H9 (cell line): ENCODE measurements around the gene SIAH2. TPM values are rescaled to one million over a fixed set of nuclear protein-coding genes. Genes with fewer than 3 reads are reported as not detected.

Source experiments
- DNase-seq: peaks from one replicate; pipeline ENCODE4 v3.0.0-alpha.2; 2017
- H2AFZ ChIP-seq: one replicate; pipeline ENCODE4 v1.6.1; 2013; ENCODE audit warnings: mild to moderate bottlenecking, low read length, control low read depth, moderate library complexity
- H2AK5ac ChIP-seq: 2 replicates; pipeline ENCODE4 v1.6.1; 2013; ENCODE audit warnings: low read length, control low read depth, mixed read lengths; ENCODE audit not compliant: insufficient read length
- H2BK120ac ChIP-seq: one replicate; pipeline ENCODE4 v1.6.1; 2013; ENCODE audit warnings: low read depth, mild to moderate bottlenecking, low read length, control low read depth, inconsistent platforms; ENCODE audit not compliant: poor library complexity, severe bottlenecking
- H2BK12ac ChIP-seq: 2 replicates; pipeline ENCODE4 v1.6.1; 2013; ENCODE audit warnings: low read length, control low read depth, mixed read lengths, low read depth; ENCODE audit not compliant: insufficient read length
- H2BK15ac ChIP-seq: 2 replicates; pipeline ENCODE4 v1.6.1; 2013; ENCODE audit warnings: low read depth, low read length, control low read depth
- H2BK20ac ChIP-seq: one replicate; pipeline ENCODE4 v1.6.1; 2013; ENCODE audit warnings: low read depth, mild to moderate bottlenecking, low read length, control low read depth, inconsistent platforms; ENCODE audit not compliant: poor library complexity, severe bottlenecking
- H2BK5ac ChIP-seq: 2 replicates; pipeline ENCODE4 v1.6.1; 2013; ENCODE audit warnings: low read length, control low read depth, mixed read lengths; ENCODE audit not compliant: insufficient read length
- H3K14ac ChIP-seq: 2 replicates; pipeline ENCODE4 v1.6.1; 2013; ENCODE audit warnings: low read length, control low read depth; ENCODE audit not compliant: insufficient read depth
- H3K18ac ChIP-seq: 2 replicates; pipeline ENCODE4 v1.6.1; 2013; ENCODE audit warnings: low read depth, mild to moderate bottlenecking, mixed read lengths, low read length, control low read depth; ENCODE audit not compliant: insufficient read length
- H3K23ac ChIP-seq: 2 replicates; pipeline ENCODE4 v1.6.1; 2013; ENCODE audit warnings: low read length, control low read depth, mixed read lengths, low read depth; ENCODE audit not compliant: insufficient read length
- H3K23me2 ChIP-seq: 2 replicates; pipeline ENCODE4 v1.6.1; 2013; ENCODE audit warnings: low read depth, mild to moderate bottlenecking, mixed read lengths, low read length, control low read depth; ENCODE audit not compliant: insufficient read length, poor library complexity, severe bottlenecking
- H3K27ac ChIP-seq: 2 replicates; pipeline ENCODE4 v1.5.1; 2013; ENCODE audit warnings: low read length, control low read depth, mixed read lengths, low read depth; ENCODE audit not compliant: insufficient read length
- H3K27me3 ChIP-seq: 2 replicates; pipeline ENCODE4 v1.6.1; 2013; ENCODE audit warnings: low read length, control low read depth, inconsistent platforms; ENCODE audit not compliant: insufficient read depth
- H3K4ac ChIP-seq: 2 replicates; pipeline ENCODE4 v1.6.1; 2013; ENCODE audit warnings: low read depth, mild to moderate bottlenecking, control low read depth, inconsistent platforms, low read length, moderate library complexity
- H3K4me1 ChIP-seq: 2 replicates; pipeline ENCODE4 v1.6.1; 2013; ENCODE audit warnings: low read length, control low read depth, inconsistent platforms; ENCODE audit not compliant: insufficient read depth
- H3K4me2 ChIP-seq: 2 replicates; pipeline ENCODE4 v1.6.1; 2013; ENCODE audit warnings: low read length, control low read depth, mixed read lengths; ENCODE audit not compliant: insufficient read length, insufficient read depth
- H3K56ac ChIP-seq: 2 replicates; pipeline ENCODE4 v1.6.1; 2013; ENCODE audit warnings: low read depth, mild to moderate bottlenecking, mixed read lengths, low read length, control low read depth; ENCODE audit not compliant: insufficient read length
- H3K79me1 ChIP-seq: 2 replicates; pipeline ENCODE4 v1.6.1; 2013; ENCODE audit warnings: low read depth, mild to moderate bottlenecking, moderate library complexity, low read length, control low read depth, inconsistent platforms; ENCODE audit not compliant: insufficient read depth, poor library complexity, severe bottlenecking
- H3K79me2 ChIP-seq: 2 replicates; pipeline ENCODE4 v1.6.1; 2013; ENCODE audit warnings: low read length, control low read depth, inconsistent platforms; ENCODE audit not compliant: insufficient read depth
- H3K9ac ChIP-seq: 2 replicates; pipeline ENCODE4 v1.6.1; 2013; ENCODE audit warnings: low read length, control low read depth, mixed read lengths; ENCODE audit not compliant: insufficient read length; ENCODE audit errors: extremely low read depth
- H3K9me3 ChIP-seq: one replicate; pipeline ENCODE4 v1.6.1; 2013; ENCODE audit warnings: low read depth, low read length, inconsistent platforms; ENCODE audit not compliant: control insufficient read depth
- H3T11ph ChIP-seq: one replicate; pipeline ENCODE4 v1.6.1; 2013; ENCODE audit warnings: mild to moderate bottlenecking, low read length, control low read depth, inconsistent platforms
- H4K20me1 ChIP-seq: one replicate; pipeline ENCODE4 v1.6.1; 2013; ENCODE audit not compliant: control insufficient read depth, insufficient read length, insufficient read depth
- H4K5ac ChIP-seq: 2 replicates; pipeline ENCODE4 v1.6.1; 2013; ENCODE audit warnings: low read depth, mild to moderate bottlenecking, mixed read lengths, low read length, control low read depth; ENCODE audit not compliant: insufficient read length
- H4K8ac ChIP-seq: replicated peaks from 2 replicates; pipeline ENCODE4 v1.6.1; 2013; ENCODE audit warnings: low read length, control low read depth, mixed read lengths, low read depth; ENCODE audit not compliant: insufficient read length
- H4K91ac ChIP-seq: 2 replicates; pipeline ENCODE4 v1.6.1; 2013; ENCODE audit warnings: low read depth, mild to moderate bottlenecking, moderate library complexity, mixed read lengths, low read length, control low read depth; ENCODE audit not compliant: insufficient read length
- H3K27ac Mint-ChIP-seq, 3 experiments: 2 replicates in 2 of 3; 3 replicates in 1 of 3; pipeline ENCODE4 v1.8.0; 2020 to 2021; ENCODE audit warnings: mixed read lengths in 3 of 3, mild to moderate bottlenecking in 1 of 3, moderate library complexity in 1 of 3
- H3K27me3 Mint-ChIP-seq: 2 replicates; pipeline ENCODE4 v1.8.0; 2021; ENCODE audit warnings: low read depth, mild to moderate bottlenecking, moderate library complexity, mixed read lengths
- H3K36me3 Mint-ChIP-seq, 3 experiments: 2 replicates in 2 of 3; 3 replicates in 1 of 3; pipeline ENCODE4 v1.8.0; 2020 to 2021; ENCODE audit warnings: low read depth in 3 of 3, mixed read lengths in 3 of 3; ENCODE audit not compliant: insufficient read depth in 1 of 3
- H3K4me1 Mint-ChIP-seq, 2 experiments: 2 replicates each; pipeline ENCODE4 v1.8.0; 2020; ENCODE audit warnings: mixed read lengths in 2 of 2
- H3K4me3 Mint-ChIP-seq, 2 experiments: 2 replicates in 1 of 2; 3 replicates in 1 of 2; pipeline ENCODE4 v1.8.0; 2020 to 2021; ENCODE audit warnings: mild to moderate bottlenecking in 2 of 2, mixed read lengths in 2 of 2, moderate library complexity in 1 of 2
- H3K9me3 Mint-ChIP-seq, 2 experiments: 2 replicates in 1 of 2; 3 replicates in 1 of 2; pipeline ENCODE4 v1.8.0; 2020; ENCODE audit warnings: mild to moderate bottlenecking in 2 of 2, mixed read lengths in 2 of 2, moderate library complexity in 1 of 2
- WGBS: extraction: QIAGEN DNeasy Blood & Tissue Kit; methylation state at CpG from one replicate; pipeline ENCODE4 v1.1.7; 2013; ENCODE audit warnings: missing lambda C conversion rate, low lambda C conversion rate, mixed read lengths; ENCODE audit not compliant: insufficient read length; ENCODE audit errors: extremely low coverage; 5-methylcytosine and 5-hydroxymethylcytosine counted together
- total RNA-seq: library from RNA; stranded (reverse); gene quantifications from 2 replicates; pipeline ENCODE4 v1.2.1, GENCODE V29; 2021
- TF ChIP-seq, protein P1 (sequence below): fragments of 200-600 bp; sonication (generic); conservative IDR thresholded peaks from 3 replicates; pipeline ENCODE4 v1.8.0; 2021; ENCODE audit warnings: antibody characterized with exemption, mild to moderate bottlenecking

The SIAH2 gene
- total RNA-seq, 1 experiment from 2014 or later: 17.4 TPM

DNA sequence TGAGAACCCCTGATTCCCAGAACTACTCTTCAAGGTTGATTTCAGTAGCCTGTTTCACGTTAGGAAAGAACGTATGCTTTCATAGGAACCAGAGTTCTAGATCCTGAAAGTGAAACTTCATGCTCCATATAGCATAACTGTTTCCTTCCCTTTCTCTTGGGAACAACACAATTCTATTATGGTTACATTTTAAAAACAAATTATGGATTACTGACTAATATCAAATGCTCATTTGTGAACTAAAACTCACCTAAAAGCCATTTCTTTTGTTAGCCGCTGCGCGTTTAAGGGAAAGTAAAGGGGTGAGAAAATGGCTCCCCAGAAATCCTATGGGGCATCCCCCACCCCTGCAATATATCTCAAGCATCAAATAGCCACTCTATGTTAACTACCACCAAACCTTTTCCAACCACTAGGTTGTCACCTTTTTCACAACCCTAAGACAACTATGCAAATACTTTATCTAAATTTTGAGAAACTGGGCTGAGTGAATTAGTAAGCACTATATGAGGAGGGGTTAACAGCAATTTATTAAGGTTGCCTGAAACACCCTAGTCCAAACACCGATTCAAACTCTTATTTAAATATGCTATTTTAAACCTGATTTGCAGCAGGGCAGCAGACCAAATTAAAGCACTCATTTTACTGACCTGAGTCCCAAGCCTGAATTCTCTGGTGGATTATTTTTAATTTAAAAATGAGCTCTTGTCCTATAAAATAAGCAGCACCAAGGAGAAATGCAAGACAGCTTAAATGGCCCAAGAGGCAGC, 2.4 kb downstream of the SIAH2 start:
- H3K9me3 ChIP-seq: no peaks in the 10 kb centered on the region
- no peak overlapping the region for H2AK5ac ChIP-seq
- H3K18ac ChIP-seq: no peak overlapping the region
- H4K91ac ChIP-seq: no peak overlapping the region
- H4K20me1 ChIP-seq: no peaks in the 10 kb centered on the region
- H3K4me2 ChIP-seq: peak overlapping the region; percentile 75
- H2BK15ac ChIP-seq: no peak overlapping the region
- H3K27me3 ChIP-seq: no peaks in the 10 kb centered on the region
- no peak overlapping the region for H3T11ph ChIP-seq
- peaks cover 8% of the 10 kb centered on the region for H3K4me1 ChIP-seq
- WGBS: no CpG with 5 or more reads among the region's 6 CpGs
- H4K8ac ChIP-seq: no peak overlapping the region
- H3K23ac ChIP-seq: no peak overlapping the region
- H3K4ac ChIP-seq: no peak overlapping the region
- H3K79me2 ChIP-seq: 0 out of 2 replicates have a peak, but pooled peaks cover 4% of the 10 kb centered on the region
- H3K36me3 Mint-ChIP-seq: peaks cover 0 to 2% (median 0%) of the 10 kb centered on the region in 3 experiments; a peak in 3 of 7 replicates
- no peak overlapping the region for H2BK12ac ChIP-seq
- peaks cover 27% of the 10 kb centered on the region for H3K27me3 Mint-ChIP-seq
- H3K9me3 Mint-ChIP-seq: no peaks in the 10 kb centered on the region; a peak in 1 of 5 replicates
- no peak overlapping the region for H3K9ac ChIP-seq
- H4K5ac ChIP-seq: no peak overlapping the region
- no peak overlapping the region for H3K14ac ChIP-seq
- H2AFZ ChIP-seq: no peak overlapping the region
- no peak overlapping the region for H2BK120ac ChIP-seq
- no peak overlapping the region for H3K56ac ChIP-seq
- no peak overlapping the region for H2BK5ac ChIP-seq
- no peak overlapping the region for H2BK20ac ChIP-seq
- H3K23me2 ChIP-seq: peaks cover 11% of the 10 kb centered on the region
- H3K4me3 Mint-ChIP-seq: peak overlapping the region in 1 of 2 experiments; percentile 53; a peak in 2 of 5 replicates
- H3K79me1 ChIP-seq: no peaks in the 10 kb centered on the region
- peaks cover 32 to 47% of the 10 kb centered on the region in 2 experiments for H3K4me1 Mint-ChIP-seq
- no peak for DNase-seq
- H3K27ac ChIP-seq: no peak overlapping the region
- TF ChIP-seq, protein P1, sequence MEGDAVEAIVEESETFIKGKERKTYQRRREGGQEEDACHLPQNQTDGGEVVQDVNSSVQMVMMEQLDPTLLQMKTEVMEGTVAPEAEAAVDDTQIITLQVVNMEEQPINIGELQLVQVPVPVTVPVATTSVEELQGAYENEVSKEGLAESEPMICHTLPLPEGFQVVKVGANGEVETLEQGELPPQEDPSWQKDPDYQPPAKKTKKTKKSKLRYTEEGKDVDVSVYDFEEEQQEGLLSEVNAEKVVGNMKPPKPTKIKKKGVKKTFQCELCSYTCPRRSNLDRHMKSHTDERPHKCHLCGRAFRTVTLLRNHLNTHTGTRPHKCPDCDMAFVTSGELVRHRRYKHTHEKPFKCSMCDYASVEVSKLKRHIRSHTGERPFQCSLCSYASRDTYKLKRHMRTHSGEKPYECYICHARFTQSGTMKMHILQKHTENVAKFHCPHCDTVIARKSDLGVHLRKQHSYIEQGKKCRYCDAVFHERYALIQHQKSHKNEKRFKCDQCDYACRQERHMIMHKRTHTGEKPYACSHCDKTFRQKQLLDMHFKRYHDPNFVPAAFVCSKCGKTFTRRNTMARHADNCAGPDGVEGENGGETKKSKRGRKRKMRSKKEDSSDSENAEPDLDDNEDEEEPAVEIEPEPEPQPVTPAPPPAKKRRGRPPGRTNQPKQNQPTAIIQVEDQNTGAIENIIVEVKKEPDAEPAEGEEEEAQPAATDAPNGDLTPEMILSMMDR: no peak
- H3K27ac Mint-ChIP-seq: peak overlapping the region in 1 of 3 experiments; percentile 72; a peak in 1 of 7 replicates
